Effector CD8-positive, alpha-beta T cell (primary cell): Measurements from ENCODE around the gene ADGRE2.
"Not testable (repeated sequence)": the region's sequence is repeated elsewhere in the genome, so short reads cannot be mapped to it uniquely, and the experiment has no call there.

Experiments
- DNase-seq: peaks from one replicate; lab custom pipeline; 2025; lab: John Stamatoyannopoulos, UW
- total RNA-seq, 4 experiments: gene quantifications; one replicate each; lab custom pipeline; 2026; lab: John Stamatoyannopoulos, UW

ADGRE2 gene
- 0.54 to 1.6 (median 1.0) reads per million in 4 experiments for total RNA-seq

DNA sequence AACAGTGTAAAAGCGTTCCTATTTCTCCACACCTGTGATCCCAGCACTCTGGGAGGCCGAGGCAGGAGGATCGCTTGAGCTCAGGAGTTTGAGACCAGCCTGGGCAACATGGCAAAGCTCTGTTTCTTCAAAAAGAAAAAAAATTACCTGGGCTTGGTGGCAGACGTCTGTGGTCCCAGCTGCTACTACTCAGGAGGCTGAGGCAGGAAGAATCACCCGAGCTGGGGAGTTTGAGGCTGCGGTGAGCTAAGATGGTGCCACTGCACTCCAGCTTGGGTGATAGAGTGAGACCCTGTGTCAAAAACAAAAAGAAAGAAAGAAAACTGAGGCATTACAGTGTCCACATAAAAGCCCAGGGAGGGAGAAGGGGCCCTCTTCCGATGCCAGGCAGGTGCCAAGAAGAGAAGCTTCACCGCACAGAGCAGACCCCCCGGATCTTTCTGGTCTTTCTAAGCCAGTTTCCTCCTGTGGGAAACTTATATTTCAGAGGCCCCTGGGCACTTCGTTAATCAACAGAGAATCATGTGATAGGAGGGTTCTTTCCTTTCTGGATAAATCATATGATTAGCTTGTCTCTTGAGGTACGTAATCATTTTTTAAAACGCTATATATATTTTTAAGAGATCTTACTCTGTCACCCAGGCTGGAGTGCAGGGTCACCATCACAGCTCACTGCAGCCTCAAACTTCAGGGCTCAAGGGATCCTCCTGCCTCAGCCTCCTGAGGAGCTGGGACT lies at the start of gene ADGRE2:
Gene ADGRE2, minus strand, starts transcription at position 451 of the 736 bp plus-strand sequence. CDS start 1,804 bp downstream, outside the sequence.
- DNase-seq, result not testable (repeated sequence)

DNA sequence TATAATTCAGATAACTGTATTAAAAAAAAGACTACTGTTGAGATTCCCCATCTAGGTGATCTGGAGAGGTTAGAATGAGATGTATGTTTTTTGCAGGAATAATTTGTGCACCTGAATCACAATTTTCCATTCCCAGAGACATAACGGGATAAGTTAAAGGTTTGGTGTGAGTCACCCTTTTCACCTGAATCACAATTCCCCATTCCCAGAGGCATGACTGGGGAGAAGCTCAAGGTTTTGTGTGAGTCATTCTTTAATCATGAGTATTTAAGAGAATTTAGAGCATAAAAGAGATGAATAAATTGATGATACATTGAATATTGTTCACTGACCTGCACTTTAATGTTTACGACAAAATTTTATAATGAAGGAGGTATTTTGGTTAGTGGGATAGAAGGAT lies 47.6 kb upstream of the ADGRE2 start:
- no peak for DNase-seq

DNA sequence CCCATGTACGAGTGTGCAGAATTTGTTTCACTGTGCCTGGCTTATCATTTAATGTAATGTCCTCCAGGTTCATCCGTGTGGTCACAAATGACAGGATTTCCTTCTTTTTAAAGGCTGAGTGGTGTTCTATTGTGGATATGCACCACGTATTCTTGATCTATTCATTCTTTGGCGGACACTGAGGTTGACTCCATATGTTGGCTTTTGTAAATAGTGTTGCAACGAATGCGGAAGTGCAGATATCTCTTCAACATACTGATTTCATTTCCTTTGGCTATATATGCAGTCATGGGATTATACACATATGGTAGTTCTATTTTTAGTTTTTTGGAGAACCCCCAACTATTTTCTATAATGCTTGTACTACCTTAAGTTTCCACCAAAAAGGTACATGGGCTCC lies 43.6 kb upstream of the ADGRE2 start:
- no peak for DNase-seq

DNA sequence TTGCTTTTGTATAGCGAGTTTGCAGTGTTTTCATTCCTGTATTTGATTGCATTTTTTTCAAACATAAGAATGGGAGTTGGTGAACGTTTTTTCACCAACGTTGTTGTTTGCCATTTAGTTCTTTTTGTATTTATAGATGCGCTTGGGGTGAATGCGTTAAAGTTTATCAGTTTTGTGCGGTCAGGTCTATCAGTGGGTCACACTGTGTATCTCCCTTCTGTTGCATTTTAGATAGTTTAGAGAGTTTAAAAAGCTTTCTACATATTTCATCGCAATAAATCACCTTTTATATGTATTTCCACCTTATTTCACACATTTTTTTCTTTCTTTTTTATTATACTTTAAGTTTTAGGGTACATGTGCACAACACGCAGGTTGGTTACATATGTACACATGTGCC lies 40.2 kb upstream of the ADGRE2 start:
- no peak for DNase-seq

DNA sequence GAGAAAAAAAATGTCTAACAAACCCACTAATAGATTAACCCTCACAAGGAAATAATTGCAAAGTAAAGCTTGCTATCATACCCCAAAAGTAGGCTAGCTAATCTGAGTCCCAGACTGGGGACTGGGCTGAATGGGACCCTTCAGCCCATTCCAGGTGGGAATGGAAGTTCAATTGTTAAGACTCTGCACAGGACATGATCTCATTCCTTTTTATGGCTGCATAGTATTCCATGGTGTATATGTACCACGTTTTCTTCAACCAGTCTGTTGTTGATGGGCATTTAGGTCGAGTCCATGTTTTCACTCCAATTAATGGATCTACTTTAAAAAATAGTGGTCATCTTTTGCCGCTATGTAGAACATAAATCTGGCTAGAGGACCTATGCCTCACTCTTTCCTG lies 38.7 kb upstream of the ADGRE2 start:
- no peak for DNase-seq

DNA sequence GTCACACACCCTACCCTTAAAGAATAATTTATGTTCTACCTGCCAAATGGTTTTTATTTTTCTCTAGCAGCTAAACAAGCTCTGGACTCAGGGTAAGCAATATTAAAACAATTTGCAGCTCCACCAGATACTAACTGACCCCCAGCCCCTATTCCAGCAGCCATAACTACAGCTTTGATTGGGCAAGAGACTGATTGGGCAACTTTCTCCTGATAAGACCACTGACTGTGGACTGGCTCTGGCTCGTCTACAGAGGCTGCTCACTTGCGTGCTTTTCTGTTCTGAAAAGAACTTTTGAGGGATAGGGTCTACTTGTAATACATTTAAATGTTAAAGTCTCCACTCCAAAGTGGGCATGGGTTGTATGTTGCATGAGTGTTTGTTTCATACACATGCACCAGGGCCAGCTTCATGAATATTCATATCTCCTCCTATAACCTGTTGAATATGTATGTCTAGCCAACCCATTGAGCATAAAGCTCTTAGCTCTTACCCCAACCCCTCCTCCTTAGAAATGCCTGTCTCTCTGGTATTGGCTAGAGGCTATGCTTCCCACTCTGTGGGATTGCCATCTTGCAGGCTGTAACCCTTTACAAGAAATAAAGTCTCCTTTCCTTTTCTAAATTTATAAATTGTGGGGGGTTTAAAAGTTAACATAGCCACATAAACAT lies 36.8 kb upstream of the ADGRE2 start:
- no peak for DNase-seq

DNA sequence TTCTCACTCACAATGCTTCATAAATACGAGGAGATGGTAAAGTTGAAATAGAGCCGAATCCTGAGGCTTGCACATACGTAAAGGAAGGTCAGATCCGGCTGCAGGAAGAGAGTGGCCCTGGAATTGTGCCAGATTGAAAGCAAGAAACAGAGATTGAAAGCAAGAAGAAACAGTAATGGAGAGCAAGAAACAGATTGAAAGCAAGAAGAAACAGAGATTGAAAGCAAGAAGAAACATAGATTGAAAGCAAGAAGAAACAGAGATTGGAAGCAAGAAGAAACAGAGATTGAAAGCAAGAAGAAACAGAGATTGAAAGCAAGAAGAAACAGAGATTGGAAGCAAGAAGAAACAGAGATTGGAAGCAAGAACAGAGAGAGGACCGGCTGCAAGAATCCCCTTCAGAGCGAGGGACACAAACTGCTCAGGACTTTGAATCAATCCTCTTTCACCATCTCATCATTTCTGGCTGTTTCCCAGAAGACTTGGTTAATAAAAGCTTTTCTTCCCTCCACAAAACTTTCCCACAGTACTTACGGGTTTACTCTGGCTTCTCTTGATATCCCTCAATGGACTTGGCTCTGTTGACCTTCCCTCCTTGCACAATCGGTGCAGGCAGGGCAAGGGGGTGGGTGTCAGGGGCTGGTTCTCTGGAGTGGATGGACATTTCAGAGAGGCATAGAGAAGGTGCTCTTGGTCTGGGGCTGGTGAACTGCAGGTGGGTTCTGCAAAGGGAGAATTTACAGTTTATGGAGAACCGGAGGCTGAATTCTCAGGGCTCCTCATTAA lies 31.1 kb upstream of the ADGRE2 start:
- no peak for DNase-seq

DNA sequence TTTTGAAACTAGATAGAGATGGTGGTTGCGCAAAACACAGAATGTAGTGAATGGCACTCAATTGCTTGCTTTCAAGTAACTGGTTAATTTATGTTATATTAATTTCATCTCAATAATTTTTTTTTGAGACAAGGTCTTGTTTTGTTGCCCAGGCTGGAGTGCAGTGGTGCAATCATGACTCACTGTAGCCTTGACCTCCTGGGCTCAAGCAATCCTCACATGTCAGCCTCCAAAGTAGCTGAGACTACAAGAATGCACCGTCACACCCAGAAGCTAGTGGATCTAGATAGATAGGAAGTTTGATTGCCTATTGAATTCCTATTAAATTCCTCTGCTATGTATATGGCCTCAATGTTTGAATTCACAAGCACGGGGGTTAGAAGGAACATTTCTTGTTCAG lies 26.4 kb upstream of the ADGRE2 start:
- no peak for DNase-seq

DNA sequence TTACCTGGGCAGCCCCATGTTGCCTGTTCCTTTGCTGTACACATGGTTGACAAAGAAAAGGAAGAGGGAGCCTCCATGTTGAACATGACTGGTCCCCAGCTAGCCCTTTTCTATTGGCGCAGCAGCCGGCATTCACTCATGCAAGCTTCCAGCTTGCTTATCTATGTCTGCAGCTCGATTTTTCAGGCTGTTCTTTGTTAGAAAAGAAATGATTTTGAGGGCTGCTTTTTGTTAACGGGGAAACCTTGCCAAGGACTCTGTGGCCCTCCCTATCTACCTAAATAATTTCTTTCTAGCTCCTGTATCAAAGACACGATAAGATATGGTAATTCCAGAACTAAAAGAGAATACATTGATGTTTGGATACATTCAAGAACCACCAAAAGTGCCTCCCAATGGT lies 20.4 kb upstream of the ADGRE2 start:
- DNase-seq, result no peak

DNA sequence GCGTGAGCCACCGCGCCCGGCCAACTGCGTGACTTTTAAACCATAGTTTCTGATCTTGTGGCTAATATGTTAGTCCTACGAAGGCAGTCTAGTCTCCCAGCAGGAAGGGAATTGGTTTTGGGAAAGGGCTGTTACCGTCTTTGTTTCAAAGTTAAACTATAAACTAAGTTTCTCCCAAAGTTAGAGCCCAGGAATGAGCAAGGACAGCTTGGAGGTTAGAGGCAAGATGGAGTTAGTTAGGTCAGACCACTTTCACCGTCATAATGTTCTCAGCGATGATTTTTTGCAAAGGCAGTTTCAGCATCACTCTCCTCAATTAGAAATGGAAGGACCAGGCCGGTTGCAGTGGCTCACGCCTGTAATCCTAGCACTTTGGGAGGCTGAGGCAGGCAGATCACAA lies 17.7 kb upstream of the ADGRE2 start:
- no peak for DNase-seq

DNA sequence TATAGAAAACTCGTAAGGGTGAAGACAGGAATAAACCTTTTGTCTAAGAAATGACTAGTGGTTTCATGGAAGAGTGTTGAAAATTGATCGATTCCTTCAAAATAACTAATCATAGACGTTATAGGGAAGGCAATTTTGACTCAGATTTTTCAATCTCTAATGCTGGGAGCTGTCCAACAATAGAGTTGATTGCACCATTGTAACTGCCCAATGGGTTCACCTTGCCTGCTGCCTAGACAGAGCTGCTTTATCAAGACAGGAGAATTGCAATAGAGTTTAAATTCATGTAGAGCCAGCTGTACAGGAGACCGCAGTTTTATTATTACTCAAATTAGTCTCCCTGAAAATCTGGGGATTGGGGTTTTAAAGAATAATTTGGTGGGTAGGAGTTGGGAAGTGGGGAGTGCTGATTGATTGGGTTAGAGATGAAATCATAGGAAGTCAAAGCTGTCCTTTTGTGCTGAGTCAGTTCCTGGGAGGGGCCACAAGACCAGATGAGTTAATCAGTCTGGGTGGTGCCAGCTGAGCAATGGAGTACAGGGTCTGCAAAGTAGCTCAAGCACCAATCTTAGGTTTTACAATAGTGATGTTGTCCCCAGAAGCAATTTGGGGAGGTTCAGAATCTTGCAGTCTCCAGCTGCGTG lies 16.8 kb upstream of the ADGRE2 start:
- DNase-seq, result no peak

DNA sequence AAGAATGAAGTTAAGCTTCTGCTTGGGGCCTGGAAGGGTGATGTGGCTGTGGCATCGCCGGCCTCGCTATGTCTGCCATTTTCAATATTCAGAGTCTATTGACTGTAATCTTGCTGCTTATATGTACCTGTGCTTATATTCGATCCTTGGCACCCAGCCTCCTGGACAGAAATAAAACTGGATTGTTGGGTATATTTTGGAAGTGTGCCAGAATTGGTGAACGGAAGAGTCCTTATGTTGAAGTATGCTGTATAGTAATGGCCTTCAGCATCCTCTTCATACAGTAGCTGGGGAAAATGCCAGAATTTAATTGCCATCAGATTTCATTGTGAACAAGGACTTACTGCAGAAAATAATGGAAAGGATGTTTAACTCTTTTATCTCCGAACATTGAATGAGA lies 13.9 kb upstream of the ADGRE2 start:
- DNase-seq, result not testable (repeated sequence)

DNA sequence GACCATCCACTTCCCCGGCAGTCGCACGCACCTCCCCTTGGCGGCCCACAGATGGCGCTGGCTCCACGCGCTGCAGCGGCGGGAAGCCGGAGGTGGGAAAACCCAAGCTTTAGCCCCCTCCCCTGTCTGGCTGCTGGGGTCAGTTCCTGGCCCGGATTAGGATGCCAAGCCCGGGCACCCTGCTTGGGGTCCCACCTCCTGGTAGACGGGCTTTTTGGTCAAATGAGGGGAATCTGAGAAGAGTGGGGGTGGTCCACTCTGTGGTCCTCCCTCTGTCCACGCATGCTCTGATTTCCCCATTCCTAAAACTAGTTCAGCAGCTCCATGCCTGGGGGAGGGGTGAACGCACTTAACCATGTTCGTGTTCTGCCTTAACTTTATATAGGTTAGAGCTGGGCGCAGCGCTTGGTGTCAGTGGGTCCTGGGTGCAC lies 8.1 kb upstream of the ADGRE2 start:
- DNase-seq, result no peak

DNA sequence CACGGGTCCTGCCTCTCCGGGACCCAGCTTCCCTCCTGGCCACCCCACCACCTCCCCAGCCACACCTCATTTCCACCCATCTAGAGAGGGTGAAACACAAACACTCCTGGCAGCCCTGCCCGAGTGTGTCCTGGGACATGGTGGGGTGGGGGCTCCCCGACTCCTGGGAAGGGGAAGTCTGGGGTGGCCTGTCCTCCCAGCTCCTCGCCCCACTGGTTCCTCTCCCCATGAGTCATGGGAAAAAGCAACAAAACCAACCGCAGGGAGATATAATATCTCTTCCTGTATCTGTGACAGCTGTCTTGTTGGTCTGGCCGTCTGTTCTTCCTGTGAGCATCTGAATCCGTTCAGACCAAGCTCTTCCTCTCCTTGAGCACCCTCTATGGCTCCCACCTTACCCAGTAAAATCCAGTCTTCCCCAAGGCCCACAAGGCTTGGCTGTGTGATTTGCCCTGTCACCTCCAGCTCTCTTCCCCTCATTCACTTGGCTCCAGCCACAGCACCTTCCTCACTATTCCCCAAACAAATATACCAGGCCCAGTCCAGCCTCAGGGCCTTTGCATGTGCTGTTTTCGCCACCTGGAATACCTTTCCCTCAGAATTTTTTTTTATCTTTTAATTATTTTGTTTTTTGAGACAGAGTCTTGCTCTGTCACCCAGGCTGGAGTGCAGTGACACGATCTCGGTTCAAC lies 6.9 kb upstream of the ADGRE2 start:
- DNase-seq, result not testable (repeated sequence)

DNA sequence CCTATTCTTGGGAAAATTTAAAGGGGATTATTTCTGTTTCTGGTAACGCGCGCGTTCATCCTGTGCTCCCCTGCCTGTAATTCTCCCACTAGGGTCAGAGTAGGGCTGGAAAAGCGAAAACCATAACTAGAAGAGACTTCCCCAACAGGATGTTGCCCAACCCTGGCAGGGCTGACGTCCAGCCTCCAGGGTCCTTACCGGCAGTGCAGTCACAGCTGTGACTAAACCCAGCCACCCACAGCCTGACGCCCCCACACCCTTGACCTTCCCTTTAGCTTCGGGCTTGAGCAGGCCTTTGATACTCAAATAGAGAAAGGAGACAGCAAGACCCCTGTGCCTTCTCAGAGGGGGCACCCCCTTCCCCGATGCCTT lies 6.4 kb upstream of the ADGRE2 start:
- DNase-seq, result not testable (repeated sequence)

DNA sequence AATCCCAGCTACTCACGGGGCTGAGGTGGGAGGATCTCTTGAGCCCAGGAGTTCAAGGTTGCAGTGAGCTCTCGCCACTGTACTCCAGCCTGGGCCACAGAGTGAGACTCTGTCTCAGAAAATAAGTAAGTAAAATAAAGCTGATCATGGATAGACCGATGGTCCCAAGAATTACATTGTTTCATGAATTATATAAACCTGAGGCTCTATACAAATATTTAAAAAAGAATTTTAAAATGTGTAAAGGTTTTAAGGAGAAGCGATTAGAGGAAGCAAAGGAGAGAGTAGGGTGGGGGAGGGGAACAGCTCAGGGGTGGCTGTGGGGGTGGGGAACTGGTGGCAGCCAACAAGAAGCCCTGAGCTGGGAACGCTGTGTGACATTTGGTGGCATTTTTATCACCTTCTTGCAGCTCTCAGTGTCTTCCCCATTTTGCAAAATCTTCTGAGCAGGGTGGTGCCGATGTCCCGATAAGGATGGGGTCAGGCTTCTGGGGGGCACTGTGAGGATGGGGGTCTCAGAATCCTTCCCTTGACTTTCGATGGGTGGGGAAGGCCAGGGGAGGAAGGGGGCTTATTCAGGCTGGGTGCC lies 5.1 kb upstream of the ADGRE2 start:
- DNase-seq, result not testable (repeated sequence)

DNA sequence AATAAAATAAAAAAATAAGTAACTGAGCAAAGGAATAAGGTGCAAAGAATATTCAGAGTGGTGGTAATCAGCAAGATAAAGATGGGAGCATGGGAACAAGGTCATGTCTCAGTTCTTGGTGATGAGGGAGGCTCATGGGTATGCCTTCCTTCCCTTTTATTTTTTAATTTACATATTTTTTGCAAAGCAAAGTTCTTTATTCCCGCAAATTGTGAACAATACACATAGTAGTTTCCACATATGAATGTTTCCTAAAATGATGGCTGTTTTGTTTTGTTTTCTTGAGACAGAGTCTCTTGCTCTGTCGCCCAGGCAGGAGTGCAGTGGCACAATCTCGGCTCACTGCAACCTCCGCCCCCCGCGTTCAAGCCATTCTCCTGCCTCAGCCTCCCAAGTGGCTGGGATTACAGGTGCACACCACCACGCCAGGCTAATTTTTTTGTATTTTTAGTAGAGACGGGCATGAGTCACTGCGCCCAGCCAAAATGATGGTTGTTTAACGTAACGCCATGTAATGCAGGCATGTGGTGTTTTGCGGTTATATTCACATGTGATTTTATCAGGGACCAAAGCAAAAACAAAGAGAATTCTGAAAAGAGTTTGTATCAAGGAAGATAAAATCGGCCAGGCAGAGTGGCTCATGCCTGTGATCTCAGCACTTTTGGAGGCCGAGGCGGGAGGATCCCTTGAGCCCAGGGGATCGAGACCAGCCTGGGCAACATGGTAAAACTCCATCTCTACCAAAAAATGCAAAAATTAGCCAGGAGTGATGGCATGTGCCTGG lies 4.5 kb upstream of the ADGRE2 start:
- no peak for DNase-seq

DNA sequence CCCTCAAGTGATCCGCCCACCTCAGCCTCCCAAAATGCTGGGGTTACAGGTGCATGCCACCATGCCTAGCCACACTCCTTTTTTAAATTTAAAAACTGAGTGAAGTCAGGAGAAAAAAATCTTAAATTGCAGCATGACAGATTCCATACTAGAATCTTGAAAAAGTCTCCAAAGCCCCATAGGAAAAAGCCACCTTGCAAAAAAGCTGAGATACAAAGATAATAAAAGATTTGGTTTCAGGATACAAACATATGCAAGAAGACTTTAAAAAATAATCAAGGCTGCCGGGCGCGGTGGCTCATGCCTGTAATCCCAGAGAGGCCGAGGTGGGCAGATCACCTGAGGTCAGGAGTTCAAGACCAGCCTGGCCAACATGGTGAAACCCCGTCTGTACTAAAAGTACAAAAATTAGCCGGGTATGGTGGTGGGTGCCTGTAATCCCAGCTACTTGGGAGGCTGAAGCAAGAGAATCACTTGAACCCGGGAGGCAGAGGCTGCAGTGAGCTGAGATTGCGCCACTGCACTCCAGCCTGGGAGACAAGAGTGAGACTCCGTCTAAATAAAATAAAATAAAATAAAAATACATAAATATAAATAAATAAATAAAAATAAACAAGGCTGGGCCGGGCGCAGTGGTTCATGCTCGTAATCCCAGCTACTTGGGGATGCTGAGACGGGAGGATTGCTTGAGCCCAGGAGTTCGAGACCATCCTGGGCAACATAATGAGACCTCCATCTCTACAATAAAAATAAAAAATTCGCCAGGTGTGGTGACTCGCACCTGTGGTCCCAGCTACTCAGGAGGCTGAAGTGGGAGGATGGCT lies 3.6 kb upstream of the ADGRE2 start:
- not testable (repeated sequence) for DNase-seq

DNA sequence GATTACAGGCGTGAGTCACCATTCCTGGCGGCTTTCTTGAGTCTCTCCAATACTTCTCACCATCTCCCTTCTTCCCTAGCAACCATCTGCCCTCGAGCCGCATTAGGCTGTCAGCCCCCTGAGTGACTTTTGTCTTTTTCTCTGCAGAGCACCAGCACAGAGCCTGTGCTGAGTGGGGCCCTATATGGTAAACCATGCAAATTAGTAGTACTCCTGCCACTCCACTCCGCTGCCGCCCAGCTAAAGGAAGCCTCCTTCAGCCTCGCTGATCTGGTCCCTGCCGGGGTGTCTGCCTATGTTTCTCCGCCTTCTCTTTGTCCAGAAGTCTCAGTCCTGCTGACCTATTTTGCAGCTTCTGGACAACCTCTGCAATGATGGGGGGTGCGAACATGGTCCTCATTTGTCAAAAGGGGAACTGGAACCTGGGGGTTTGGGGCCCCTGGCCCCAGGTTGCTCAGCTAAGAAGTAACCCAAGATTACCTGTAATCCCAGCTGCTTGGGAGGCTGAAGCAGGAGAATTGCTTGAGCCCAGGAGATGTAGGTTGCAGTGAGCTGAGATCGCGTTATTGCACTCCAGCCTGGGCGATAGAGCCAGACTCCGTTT lies 2.4 kb upstream of the ADGRE2 start:
- not testable (repeated sequence) for DNase-seq
